Upper lobe of left lung (tissue), 6 donors: ENCODE results near the gene CD8A. TPM values are rescaled to one million over a fixed set of nuclear protein-coding genes. Genes with fewer than 3 reads are reported as not detected.
A peak's percentile ranks its signal among the peaks of the same experiment; 100 is the strongest.
"Not testable (repeated sequence)": the region's sequence is repeated elsewhere in the genome, so short reads cannot be mapped to it uniquely, and the experiment has no call there.

ENCODE experiments used
- ATAC-seq, 2 donors: fragments of 200-7000 bp; cut with Tn5 transposase; one replicate each; pipeline ENCODE4 v1.9.1; 2022; ENCODE audit warnings: mild to moderate bottlenecking in 2 of 2, moderate library complexity in 2 of 2; ENCODE audit not compliant: low FRiP score in 2 of 2
- DNase-seq, 2 donors: peaks; one replicate each; pipeline ENCODE4 v3.0.0-alpha.2; 2019 to 2020
- H3K27ac ChIP-seq, 4 donors: fragments of 200-600 bp; sonication (generic); one replicate each; pipeline ENCODE4 v1.5.1; 2016 to 2019
- H3K27me3 ChIP-seq, 4 donors: fragments of 200-600 bp; sonication (generic); one replicate each; pipeline ENCODE4 v1.5.1; 2017 to 2019
- H3K36me3 ChIP-seq, 4 donors: fragments of 200-600 bp; sonication (generic); one replicate each; pipeline ENCODE4 v1.5.1; 2016 to 2019
- H3K4me1 ChIP-seq, 4 donors: fragments of 200-600 bp; sonication (generic); one replicate each; pipeline ENCODE4 v1.5.1; 2018 to 2019
- H3K4me3 ChIP-seq, 4 donors: fragments of 200-600 bp; sonication (generic); one replicate each; pipeline ENCODE4 v1.5.1; 2017 to 2019; ENCODE audit warnings: mild to moderate bottlenecking in 2 of 4, moderate library complexity in 1 of 4
- H3K9me3 ChIP-seq, 4 donors: fragments of 200-600 bp; sonication (generic); one replicate each; pipeline ENCODE4 v1.5.1; 2018 to 2019
- CTCF ChIP-seq, 6 experiments: fragments of 450-650 bp in 4 of 6; fragments of 200-600 bp in 2 of 6; sonication (generic) in 2 of 6; IDR thresholded peaks; one replicate each; pipeline ENCODE4 v1.5.1; 2016 to 2019; ENCODE audit warnings: antibody characterized with exemption in 6 of 6
- EP300 ChIP-seq, 4 donors: sonication (generic); formaldehyde crosslinking; IDR thresholded peaks; one replicate each; pipeline ENCODE4 v1.5.1; 2017; ENCODE audit warnings: antibody characterized with exemption in 4 of 4, control low read depth in 2 of 4
- POLR2A ChIP-seq, 4 donors: fragments of 450-650 bp; IDR thresholded peaks; one replicate each; pipeline ENCODE4 v1.5.1; 2016 to 2017; ENCODE audit warnings: antibody characterized with exemption in 4 of 4, mild to moderate bottlenecking in 2 of 4
- POLR2AphosphoS5 ChIP-seq, 2 donors: sonication (generic); formaldehyde crosslinking; IDR thresholded peaks; one replicate each; pipeline ENCODE4 v1.5.1; 2017; ENCODE audit warnings: antibody characterized with exemption in 2 of 2
- WGBS, 2 donors: methylation state at CpG; one replicate each; pipeline ENCODE4 v1.1.5; 2017 to 2018; 5-methylcytosine and 5-hydroxymethylcytosine counted together
- total RNA-seq, 6 donors: library from RNA; depleted of rRNA in 4 of 6; stranded (reverse); fragments of >200 nt in 4 of 6; gene quantifications; one replicate each; pipeline versions ENCODE4 v1.1.0 to v1.2.1, GENCODE V29; 2016 to 2021
- donor health status: DM: no; HTN: no; CAD: no; lungs with moderate emphysema.
- donor health status: DM: no; HTN: yes; CAD: no; lungs with severe emphysema.

Gene CD8A
- total RNA-seq, 6 donors from 2014 or later = 4.1 to 5.6 (median 4.7) TPM

GRCh38 chr2:86746939-86747338 lies 43.8 kb downstream of the CD8A start:
- H3K4me3 ChIP-seq = no peak overlapping the region
- no peaks in the 10 kb centered on the region for H3K27me3 ChIP-seq
- H3K36me3 ChIP-seq = peaks cover 0 to 9% (median 0%) of the 10 kb centered on the region in 4 donors
- H3K4me1 ChIP-seq = peaks cover 7 to 12% (median 8%) of the 10 kb centered on the region in 4 donors
- TF ChIP-seq POLR2A (IDR thresholded peaks at IDR 0.05) = no peak
- TF ChIP-seq EP300 (IDR thresholded peaks at IDR 0.05) = no peak
- peak overlapping the region in 2 of 4 donors; percentile 7 to 83 for H3K27ac ChIP-seq
- peaks cover 4 to 11% (median 5%) of the 10 kb centered on the region in 4 donors for H3K9me3 ChIP-seq
- ATAC-seq = no peak
- no peak for DNase-seq

- peaks cover 0 to 6% (median 0%) of the 10 kb centered on the region in 4 donors for H3K36me3 ChIP-seq
- H3K4me1 ChIP-seq = peaks cover 7 to 12% (median 8%) of the 10 kb centered on the region in 4 donors
- ATAC-seq = no peak
- H3K4me3 ChIP-seq = no peak overlapping the region
- no peak for DNase-seq
- H3K27me3 ChIP-seq = no peaks in the 10 kb centered on the region
- no peaks in the 10 kb centered on the region for H3K9me3 ChIP-seq
- no peak overlapping the region for H3K27ac ChIP-seq
- TF ChIP-seq POLR2AphosphoS5 (IDR thresholded peaks at IDR 0.05) (no peak), CTCF (IDR thresholded peaks at IDR 0.05) (no peak), POLR2A (IDR thresholded peaks at IDR 0.05) (no peak), EP300 (IDR thresholded peaks at IDR 0.05) (no peak)
- WGBS, 2 donors = 74 to 88% methylated on average over 2 of the region's 2 CpGs
These were observed 46.6 kb downstream of the CD8A start for GRCh38 chr2:86744152-86744551.

GRCh38 chr2:86741889-86742498 lies 48.7 kb downstream of the CD8A start:
- no CpG with 5 or more reads among the region's 4 CpGs for WGBS, 2 donors
- not testable (repeated sequence) for DNase-seq, H3K9me3 ChIP-seq, ATAC-seq, H3K36me3 ChIP-seq, H3K27me3 ChIP-seq, H3K27ac ChIP-seq, H3K4me1 ChIP-seq, H3K4me3 ChIP-seq

GRCh38 chr2:86739889-86740288 lies 50.8 kb downstream of the CD8A start:
- not testable (repeated sequence) for DNase-seq

GRCh38 chr2:86739485-86739884 lies 51.2 kb downstream of the CD8A start:
- not testable (repeated sequence) for H3K4me1 ChIP-seq, H3K36me3 ChIP-seq, ATAC-seq, H3K27me3 ChIP-seq, DNase-seq, H3K27ac ChIP-seq, H3K9me3 ChIP-seq, H3K4me3 ChIP-seq

More at GRCh38 chr2:86739889-86740288, 50.8 kb downstream of the CD8A start:
- H3K36me3 ChIP-seq, H3K27ac ChIP-seq, H3K9me3 ChIP-seq, H3K4me3 ChIP-seq, H3K4me1 ChIP-seq, ATAC-seq, H3K27me3 ChIP-seq: not testable (repeated sequence)
- WGBS, 2 donors = no CpG with 5 or more reads among the region's 11 CpGs

- H3K36me3 ChIP-seq, H3K9me3 ChIP-seq, ATAC-seq, H3K4me1 ChIP-seq, DNase-seq, H3K27ac ChIP-seq, H3K27me3 ChIP-seq, H3K4me3 ChIP-seq: not testable (repeated sequence)
- no CpG with 5 or more reads among the region's 1 CpG for WGBS, 2 donors
These were observed 55.8 kb downstream of the CD8A start for GRCh38 chr2:86734896-86735295.

Other genes with a start within 250 kb of the CD8A start
- gene CHMP3, start 227.5 kb downstream of the CD8A start, total RNA-seq = 100 to 1,000 TPM in 3 of 6 donors, 10 to 100 TPM in 3; 68.1 to 176 (median 106) TPM
- 10 to 100 TPM; 13.7 to 48.4 (median 21.3) TPM for gene RNF103, start 167.0 kb downstream of the CD8A start, total RNA-seq
- gene RMND5A, start 70.6 kb downstream of the CD8A start, total RNA-seq = 10 to 100 TPM; 19.9 to 55.3 (median 26.5) TPM
- gene CD8B, start 71.0 kb upstream of the CD8A start, total RNA-seq = 10 to 100 TPM in 1 of 6 donors, 1 to 10 TPM in 5; 1.4 to 13.3 (median 5.2) TPM
- gene RGPD1, start 151.2 kb upstream of the CD8A start, total RNA-seq = 1 to 10 TPM in 2 of 6 donors, under 1 TPM in 4; 0.55 to 5.2 (median 0.71) TPM
- 1 to 10 TPM in 2 of 6 donors, under 1 TPM in 3, not detected in 1; 0.52 to 3.7 (median 0.88) TPM for gene PLGLB1, start 230.9 kb upstream of the CD8A start, total RNA-seq